GM19099 (cell line): ENCODE results near the gene SZRD1.

Experiments
- POLR2A ChIP-seq: IDR thresholded peaks from 3 replicates; pipeline ENCODE4 v1.6.1; 2011; ENCODE audit warnings: low read depth; ENCODE audit not compliant: insufficient read length; ENCODE audit errors: extremely low read depth

The SZRD1 gene

GRCh38 chr1:16352842-16353535 is 14.1 kb upstream of the SZRD1 start:
- no peak for TF ChIP-seq POLR2A

- TF ChIP-seq POLR2A: no peak
Measured at GRCh38 chr1:16354619-16355018, 12.4 kb upstream of the SZRD1 start.

- TF ChIP-seq POLR2A: no peak
Measured at GRCh38 chr1:16356867-16357266, 10.2 kb upstream of the SZRD1 start.

- TF ChIP-seq POLR2A: peak; percentile 78
Measured at GRCh38 chr1:16367258-16367967, 371 bp downstream of the SZRD1 start.

- TF ChIP-seq POLR2A: peak; percentile 12
Measured at GRCh38 chr1:16367968-16368890, 1.2 kb downstream of the SZRD1 start.

GRCh38 chr1:16369821-16370220 is 2.8 kb downstream of the SZRD1 start:
- TF ChIP-seq POLR2A: no peak

- TF ChIP-seq POLR2A: no peak
Measured at GRCh38 chr1:16371725-16372124, 4.7 kb downstream of the SZRD1 start.

- no peak for TF ChIP-seq POLR2A
Measured at GRCh38 chr1:16372535-16373285, 5.7 kb downstream of the SZRD1 start.

GRCh38 chr1:16374266-16374665 is 7.2 kb downstream of the SZRD1 start:
- TF ChIP-seq POLR2A: no peak

GRCh38 chr1:16375521-16376340 is 8.7 kb downstream of the SZRD1 start:
- no peak for TF ChIP-seq POLR2A

- no peak for TF ChIP-seq POLR2A
Measured at GRCh38 chr1:16376971-16377370, 9.9 kb downstream of the SZRD1 start.

- TF ChIP-seq POLR2A: no peak
Measured at GRCh38 chr1:16378443-16378842, 11.4 kb downstream of the SZRD1 start.

- no peak for TF ChIP-seq POLR2A
Measured at GRCh38 chr1:16380868-16381267, 13.8 kb downstream of the SZRD1 start.

- no peak for TF ChIP-seq POLR2A
Measured at GRCh38 chr1:16383888-16384287, 16.8 kb downstream of the SZRD1 start.
